Trophoblast cell (in vitro differentiated cells and primary cell): Measurements from ENCODE around the gene ADAMTS9.

Experiments used
- DNase-seq, 2 donors: peaks; one replicate each; pipeline ENCODE4 v3.0.0-alpha.2; 2016
- H2AFZ ChIP-seq: 2 replicates; pipeline ENCODE4 v1.6.1; 2013; ENCODE audit warnings: low read length, moderate library complexity, mild to moderate bottlenecking; ENCODE audit not compliant: insufficient read depth, poor library complexity
- H2AK5ac ChIP-seq: 2 replicates; pipeline ENCODE4 v1.6.1; 2013; ENCODE audit warnings: mild to moderate bottlenecking, low read length
- H2BK120ac ChIP-seq: 2 replicates; pipeline ENCODE4 v1.6.1; 2013; ENCODE audit warnings: low read length, mild to moderate bottlenecking, moderate library complexity; ENCODE audit not compliant: insufficient read depth, poor library complexity
- H2BK12ac ChIP-seq: 2 replicates; pipeline ENCODE4 v1.6.1; 2013; ENCODE audit warnings: mild to moderate bottlenecking, low read length, moderate library complexity
- H2BK5ac ChIP-seq: 2 replicates; pipeline ENCODE4 v1.6.1; 2013; ENCODE audit warnings: low read length, low read depth, moderate library complexity, mild to moderate bottlenecking; ENCODE audit not compliant: poor library complexity
- H3K14ac ChIP-seq: 2 replicates; pipeline ENCODE4 v1.6.1; 2013; ENCODE audit warnings: mild to moderate bottlenecking, low read length
- H3K18ac ChIP-seq: 2 replicates; pipeline ENCODE4 v1.6.1; 2013; ENCODE audit warnings: mild to moderate bottlenecking, low read length
- H3K23ac ChIP-seq: 2 replicates; pipeline ENCODE4 v1.6.1; 2013; ENCODE audit warnings: low read length
- H3K27ac ChIP-seq: 2 replicates; pipeline ENCODE4 v1.5.1; 2013; ENCODE audit warnings: low read depth, mild to moderate bottlenecking, inconsistent platforms, low read length, moderate library complexity
- H3K27me3 ChIP-seq: 2 replicates; pipeline ENCODE4 v1.6.1; 2013; ENCODE audit warnings: inconsistent platforms, mild to moderate bottlenecking, low read length, moderate library complexity; ENCODE audit not compliant: insufficient read depth
- H3K36me3 ChIP-seq, 2 experiments: 1 replicate in 1 of 2; 2 replicates in 1 of 2; pipeline ENCODE4 v1.6.1; 2013; ENCODE audit warnings: low read length in 2 of 2, mild to moderate bottlenecking in 2 of 2, moderate library complexity in 1 of 2; ENCODE audit not compliant: insufficient read depth in 2 of 2, control insufficient read depth in 1 of 2
- H3K4ac ChIP-seq: 2 replicates; pipeline ENCODE4 v1.6.1; 2013; ENCODE audit warnings: low read depth, mild to moderate bottlenecking, low read length, moderate library complexity
- H3K4me1 ChIP-seq, 2 experiments: 1 replicate in 1 of 2; 2 replicates in 1 of 2; pipeline ENCODE4 v1.6.1; 2013; ENCODE audit warnings: low read length in 2 of 2, mild to moderate bottlenecking in 2 of 2, moderate library complexity in 1 of 2; ENCODE audit not compliant: insufficient read depth in 2 of 2, control insufficient read depth in 1 of 2
- H3K4me2 ChIP-seq: 2 replicates; pipeline ENCODE4 v1.6.1; 2013; ENCODE audit warnings: inconsistent platforms, mild to moderate bottlenecking, low read length, moderate library complexity
- H3K4me3 ChIP-seq: 2 replicates; pipeline ENCODE4 v1.5.1; 2013; ENCODE audit warnings: mild to moderate bottlenecking, low read depth, low read length, inconsistent platforms
- H3K79me1 ChIP-seq: one replicate; pipeline ENCODE4 v1.6.1; 2013; ENCODE audit warnings: low read length
- H3K79me2 ChIP-seq: 2 replicates; pipeline ENCODE4 v1.6.1; 2013; ENCODE audit warnings: low read length, mild to moderate bottlenecking; ENCODE audit not compliant: control insufficient read depth, insufficient read depth, poor library complexity
- H3K9ac ChIP-seq: 2 replicates; pipeline ENCODE4 v1.6.1; 2013; ENCODE audit warnings: mild to moderate bottlenecking, low read length
- H3K9me3 ChIP-seq: 2 replicates; pipeline ENCODE4 v1.6.1; 2013; ENCODE audit warnings: low read depth, mild to moderate bottlenecking, control low read depth, inconsistent platforms, low read length; ENCODE audit not compliant: insufficient read depth
- H4K12ac ChIP-seq: 2 replicates; pipeline ENCODE4 v1.6.1; 2013; ENCODE audit warnings: low read depth, mild to moderate bottlenecking, low read length, moderate library complexity
- H4K8ac ChIP-seq: 2 replicates; pipeline ENCODE4 v1.6.1; 2013; ENCODE audit warnings: low read depth, mild to moderate bottlenecking, low read length, moderate library complexity
- H4K91ac ChIP-seq: one replicate; pipeline ENCODE4 v1.6.1; 2013; ENCODE audit warnings: low read depth, mild to moderate bottlenecking, low read length, moderate library complexity
- WGBS: extraction: QIAGEN DNeasy Blood & Tissue Kit; methylation state at CpG from one replicate; pipeline ENCODE4 v1.1.7; 2013; ENCODE audit warnings: missing lambda C conversion rate; ENCODE audit not compliant: insufficient read length, insufficient coverage; ENCODE audit errors: extremely low coverage; 5-methylcytosine and 5-hydroxymethylcytosine counted together

ADAMTS9 gene

GRCh38 chr3:64658001-64658400 is 29.8 kb downstream of the ADAMTS9 start:
- Histone ChIP-seq H3K79me1 (no peaks in the 10 kb centered on the region), H3K27ac (no peak overlapping the region), H3K27me3 (no peaks in the 10 kb centered on the region), H2AK5ac (no peak overlapping the region), H2BK5ac (no peak overlapping the region), H3K23ac (no peak overlapping the region), H2BK12ac (no peak overlapping the region), H3K14ac (no peak overlapping the region), H2BK120ac (no peak overlapping the region), H3K4me3 (no peak overlapping the region), H4K8ac (no peak overlapping the region), H3K4ac (no peak overlapping the region), H3K79me2 (no peaks in the 10 kb centered on the region), H4K12ac (no peak overlapping the region), H3K36me3 (peaks cover 7 to 18% of the 10 kb centered on the region in 2 experiments), H2AFZ (no peak overlapping the region), H4K91ac (no peak overlapping the region), H3K4me2 (no peak overlapping the region), H3K4me1 (no peaks in the 10 kb centered on the region), H3K9me3 (no peaks in the 10 kb centered on the region), H3K9ac (no peak overlapping the region), H3K18ac (no peak overlapping the region)
- WGBS = no CpG with 5 or more reads among the region's 4 CpGs
- no peak for DNase-seq

GRCh38 chr3:64656544-64656943 is 31.3 kb downstream of the ADAMTS9 start:
- DNase-seq = no peak
- Histone ChIP-seq H3K4me2 (no peak overlapping the region), H3K79me1 (no peaks in the 10 kb centered on the region), H3K27me3 (no peaks in the 10 kb centered on the region), H3K4me3 (no peak overlapping the region), H2BK12ac (no peak overlapping the region), H3K4ac (no peak overlapping the region), H3K14ac (no peak overlapping the region), H2AFZ (no peak overlapping the region), H3K9me3 (no peaks in the 10 kb centered on the region), H4K8ac (no peak overlapping the region), H2BK5ac (no peak overlapping the region), H2BK120ac (no peak overlapping the region), H3K23ac (no peak overlapping the region), H4K91ac (no peak overlapping the region), H4K12ac (no peak overlapping the region), H3K9ac (no peak overlapping the region), H3K79me2 (no peaks in the 10 kb centered on the region), H3K36me3 (peaks cover 7 to 20% of the 10 kb centered on the region in 2 experiments), H2AK5ac (no peak overlapping the region), H3K27ac (no peak overlapping the region), H3K4me1 (peaks cover 0 to 4% of the 10 kb centered on the region in 2 experiments), H3K18ac (no peak overlapping the region)
- no CpG with 5 or more reads among the region's 4 CpGs for WGBS

- Histone ChIP-seq H3K23ac (no peak overlapping the region), H3K4me2 (no peak overlapping the region), H2BK12ac (no peak overlapping the region), H2BK120ac (no peak overlapping the region), H3K14ac (no peak overlapping the region), H4K12ac (no peak overlapping the region), H3K79me2 (no peaks in the 10 kb centered on the region), H3K27me3 (no peaks in the 10 kb centered on the region), H4K91ac (no peak overlapping the region), H3K79me1 (no peaks in the 10 kb centered on the region), H2BK5ac (no peak overlapping the region), H2AFZ (no peak overlapping the region), H4K8ac (no peak overlapping the region), H2AK5ac (no peak overlapping the region), H3K9me3 (no peaks in the 10 kb centered on the region), H3K9ac (no peak overlapping the region), H3K4me1 (peaks cover 0 to 5% of the 10 kb centered on the region in 2 experiments), H3K4ac (no peak overlapping the region), H3K4me3 (no peak overlapping the region), H3K27ac (no peak overlapping the region), H3K36me3 (peaks cover 7 to 22% of the 10 kb centered on the region in 2 experiments), H3K18ac (no peak overlapping the region)
- WGBS = no CpG with 5 or more reads among the region's 4 CpGs
- DNase-seq = no peak
Measured at GRCh38 chr3:64655160-64655559, 32.6 kb downstream of the ADAMTS9 start.

GRCh38 chr3:64654013-64654412 is 33.8 kb downstream of the ADAMTS9 start:
- Histone ChIP-seq H3K4me2 (no peak overlapping the region), H4K91ac (no peak overlapping the region), H3K9ac (no peak overlapping the region), H3K79me2 (no peaks in the 10 kb centered on the region), H2BK5ac (no peak overlapping the region), H4K12ac (no peak overlapping the region), H3K27me3 (no peaks in the 10 kb centered on the region), H3K18ac (no peak overlapping the region), H3K36me3 (peaks cover 5 to 28% of the 10 kb centered on the region in 2 experiments), H2BK12ac (no peak overlapping the region), H2AFZ (no peak overlapping the region), H3K27ac (no peak overlapping the region), H2BK120ac (no peak overlapping the region), H4K8ac (no peak overlapping the region), H3K79me1 (no peaks in the 10 kb centered on the region), H3K23ac (no peak overlapping the region), H3K4me1 (peaks cover 0 to 5% of the 10 kb centered on the region in 2 experiments), H2AK5ac (no peak overlapping the region), H3K4me3 (no peak overlapping the region), H3K4ac (no peak overlapping the region), H3K9me3 (no peaks in the 10 kb centered on the region), H3K14ac (no peak overlapping the region)
- WGBS = no CpG with 5 or more reads among the region's 5 CpGs
- DNase-seq = no peak
